ENCODE measurements around the gene MAP2K3.

GRCh38 chr17:21286909-21287702 is 2.6 kb downstream of the MAP2K3 start:
- TF ChIP-seq CTCF (IDR thresholded peaks at IDR 0.05): no peak
- no peak for TF ChIP-seq POLR2A (IDR thresholded peaks at IDR 0.05)

Measured in tibial nerve (tissue), 3 donors.